ENCODE measurements around the gene CDKAL1. TPM values are rescaled to one million over a fixed set of nuclear protein-coding genes. Genes with fewer than 3 reads are reported as not detected.

Gene CDKAL1
- total and polyA plus RNA-seq, 9 of the 15 experiments (the other 6 are each of a cell fraction or from before 2014, with no cell fraction given): 11.2 to 36.3 (median 20.1) TPM

DNA sequence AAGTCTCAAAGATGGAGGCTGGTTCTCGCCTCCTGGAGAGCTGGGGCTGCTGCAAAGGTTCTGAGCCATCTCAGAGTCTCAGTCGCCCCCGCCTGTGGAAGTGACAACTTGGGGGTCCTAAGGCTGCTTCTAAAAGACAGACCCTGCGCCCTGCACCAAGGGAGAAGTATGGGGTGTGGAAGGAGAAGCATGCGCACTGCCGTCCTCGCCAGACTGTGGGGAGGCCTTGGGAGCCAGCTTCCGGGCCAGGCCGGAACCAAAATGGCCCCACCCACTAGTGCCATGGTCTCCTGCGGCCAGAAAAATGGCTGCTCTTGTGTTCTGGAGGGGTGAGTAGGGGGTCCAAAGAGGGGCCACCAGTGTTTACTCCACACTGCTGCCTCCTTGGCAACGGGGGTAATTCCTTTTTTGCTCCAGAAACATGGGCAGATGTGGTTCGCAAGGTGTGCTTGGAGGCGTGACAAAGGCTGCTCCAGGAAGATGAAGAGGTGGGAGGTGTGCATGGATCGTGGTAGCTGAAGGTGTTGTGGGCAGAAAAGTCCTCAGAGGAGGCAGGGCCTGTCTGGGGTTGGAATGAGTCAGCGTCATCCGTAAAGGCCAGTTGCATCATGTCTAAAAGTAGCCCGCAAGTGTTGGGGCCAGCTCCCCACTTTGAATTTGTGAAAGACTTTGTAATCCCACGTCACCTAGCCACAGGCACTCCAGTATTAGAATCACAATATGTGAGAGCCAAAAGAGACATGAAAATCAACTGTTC lies 729.5 kb downstream of the CDKAL1 start:
- Histone ChIP-seq H3K4me3 (no peak overlapping the region), H3K27ac (ENCODE audit: extremely low read depth, low read depth, low read length) (peak overlapping the region; percentile 63), H3K4me2 (ENCODE audit: insufficient read depth, low read length) (peak overlapping the region; percentile 55), H3K9ac (ENCODE audit: insufficient read depth in 1 of 2, low read depth in 2 of 2, low read length in 2 of 2) (peak overlapping the region in 1 of 2 experiments; percentile 5; a peak in 1 of 4 replicates), H3K27me3 (ENCODE audit: control insufficient read depth in 2 of 2, insufficient read depth in 2 of 2, low read length in 2 of 2) (peaks cover 0 to 4% of the 10 kb centered on the region in 2 experiments; a peak in 3 of 5 replicates), H3K9me1 (ENCODE audit: control insufficient read depth, insufficient read depth, low read length) (no peaks in the 10 kb centered on the region), H2AFZ (ENCODE audit: low read depth, low read length) (peak overlapping the region; percentile 86), H3K36me3 (ENCODE audit: control insufficient read depth, insufficient read depth, low read length) (no peaks in the 10 kb centered on the region), H3K4me1 (replicated peaks in 1 of 2; ENCODE audit: control insufficient read depth in 2 of 2, insufficient read depth in 2 of 2, low read length in 2 of 2) (peaks cover 5 to 17% of the 10 kb centered on the region in 2 experiments), H3K79me2 (ENCODE audit: control insufficient read depth, insufficient read depth, low read length) (no peaks in the 10 kb centered on the region), H3K9me3 (replicated peaks; ENCODE audit: control insufficient read depth, insufficient read depth, low read depth, low read length) (no peaks in the 10 kb centered on the region), H4K20me1 (replicated peaks; ENCODE audit: control insufficient read depth, insufficient read depth, low read length) (no peaks in the 10 kb centered on the region)
- intact Hi-C loops (cut with micrococcal nuclease) (no loop called here), in situ Hi-C loops (cut with MboI) (no loop called here)
- WGBS (ENCODE audit: insufficient coverage, low coverage, missing lambda C conversion rate): 37% methylated on average over 15 of the region's 18 CpGs
- CTCF ChIA-PET (ENCODE audit: low intra/inter-chr PET ratio): no interaction called here
- BruUV-seq (replicated peaks): no TSS peak
- FAIRE-seq (peak; percentile 48), DNase-seq (ENCODE audit: extremely low read depth in 1 of 4, low spot score in 3 of 4) (peak; percentile 29 to 71 (median 47)), ATAC-seq (peak; percentile 93)
- POLR2A ChIA-PET: interaction anchor here (0.6 to 1.2 kb wide), 3 partner anchors 9 to 18 kb away, joined by 3 read pairs; no protein-coding TSS in a partner anchor
- TF ChIP-seq ARID1B (IDR thresholded peaks at IDR 0.05) (peak; percentile 50), KAT7 (CRISPR knock-in tag; IDR thresholded peaks at IDR 0.05; ENCODE audit: borderline replicate concordance) (no peak), CHD4 (IDR thresholded peaks at IDR 0.05; ENCODE audit: insufficient read depth, insufficient replicate concordance, low read depth, low read length, poor library complexity, severe bottlenecking) (no peak), NR2C1 (IDR thresholded peaks at IDR 0.05) (no peak), NR2C1 (tag; IDR thresholded peaks at IDR 0.05) (peak; percentile 44; the same call in 1 of the 2 replicates), ZNF3 (CRISPR knock-in tag; IDR thresholded peaks at IDR 0.05) (no peak), ZNF311 (CRISPR knock-in tag; IDR thresholded peaks at IDR 0.05) (peak; percentile 90), SMC3 (conservative IDR thresholded peaks at IDR 0.05; ENCODE audit: insufficient read depth, low read depth, low read length) (no peak), SETDB1 (IDR thresholded peaks at IDR 0.05; ENCODE audit: low read length) (no peak), ZNF143 (CRISPR knock-in tag; IDR thresholded peaks at IDR 0.05) (no peak), CBX3 (IDR thresholded peaks at IDR 0.05; ENCODE audit: borderline replicate concordance in 1 of 2, low read length in 2 of 2) (no peak), JUND (IDR thresholded peaks at IDR 0.05; ENCODE audit: borderline replicate concordance, low read depth, low read length) (peak; percentile 94), JUND (tag; IDR thresholded peaks at IDR 0.05; ENCODE audit: borderline replicate concordance, low read depth, low read length) (peak; percentile 88; the same call in 2 of the 3 replicates), SP1 (CRISPR knock-in tag; IDR thresholded peaks at IDR 0.05) (no peak), ZNF445 (CRISPR knock-in tag; IDR thresholded peaks at IDR 0.05; ENCODE audit: low read depth) (no peak)
- TF ChIP-seq, protein P1, sequence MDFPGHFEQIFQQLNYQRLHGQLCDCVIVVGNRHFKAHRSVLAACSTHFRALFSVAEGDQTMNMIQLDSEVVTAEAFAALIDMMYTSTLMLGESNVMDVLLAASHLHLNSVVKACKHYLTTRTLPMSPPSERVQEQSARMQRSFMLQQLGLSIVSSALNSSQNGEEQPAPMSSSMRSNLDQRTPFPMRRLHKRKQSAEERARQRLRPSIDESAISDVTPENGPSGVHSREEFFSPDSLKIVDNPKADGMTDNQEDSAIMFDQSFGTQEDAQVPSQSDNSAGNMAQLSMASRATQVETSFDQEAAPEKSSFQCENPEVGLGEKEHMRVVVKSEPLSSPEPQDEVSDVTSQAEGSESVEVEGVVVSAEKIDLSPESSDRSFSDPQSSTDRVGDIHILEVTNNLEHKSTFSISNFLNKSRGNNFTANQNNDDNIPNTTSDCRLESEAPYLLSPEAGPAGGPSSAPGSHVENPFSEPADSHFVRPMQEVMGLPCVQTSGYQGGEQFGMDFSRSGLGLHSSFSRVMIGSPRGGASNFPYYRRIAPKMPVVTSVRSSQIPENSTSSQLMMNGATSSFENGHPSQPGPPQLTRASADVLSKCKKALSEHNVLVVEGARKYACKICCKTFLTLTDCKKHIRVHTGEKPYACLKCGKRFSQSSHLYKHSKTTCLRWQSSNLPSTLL (IDR thresholded peaks at IDR 0.05): no peak
- TF ChIP-seq, protein P2, sequence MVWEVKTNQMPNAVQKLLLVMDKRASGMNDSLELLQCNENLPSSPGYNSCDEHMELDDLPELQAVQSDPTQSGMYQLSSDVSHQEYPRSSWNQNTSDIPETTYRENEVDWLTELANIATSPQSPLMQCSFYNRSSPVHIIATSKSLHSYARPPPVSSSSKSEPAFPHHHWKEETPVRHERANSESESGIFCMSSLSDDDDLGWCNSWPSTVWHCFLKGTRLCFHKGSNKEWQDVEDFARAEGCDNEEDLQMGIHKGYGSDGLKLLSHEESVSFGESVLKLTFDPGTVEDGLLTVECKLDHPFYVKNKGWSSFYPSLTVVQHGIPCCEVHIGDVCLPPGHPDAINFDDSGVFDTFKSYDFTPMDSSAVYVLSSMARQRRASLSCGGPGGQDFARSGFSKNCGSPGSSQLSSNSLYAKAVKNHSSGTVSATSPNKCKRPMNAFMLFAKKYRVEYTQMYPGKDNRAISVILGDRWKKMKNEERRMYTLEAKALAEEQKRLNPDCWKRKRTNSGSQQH (CRISPR knock-in tag; IDR thresholded peaks at IDR 0.05): 0 out of 2 replicates have a peak, but pooled peaks have one; percentile 56

Data from K562 (cell line).